GM18951 (cell line): ENCODE results near the gene ALK.
"Not testable (repeated sequence)": the region's sequence is repeated elsewhere in the genome, so short reads cannot be mapped to it uniquely, and the experiment has no call there.

ENCODE experiments used
- POLR2A ChIP-seq: IDR thresholded peaks from 4 replicates; pipeline ENCODE4 v1.6.1; 2011; ENCODE audit warnings: mild to moderate bottlenecking; ENCODE audit not compliant: insufficient read length, insufficient read depth; ENCODE audit errors: extremely low read depth
- in situ Hi-C: fragments of 300-500 bp; cut with MboI; formaldehyde crosslinking; loops from one replicate; pipeline ENCODE4 v1.12.0; 2022; ENCODE audit warnings: low sequenced_read_pairs, mixed read lengths, inconsistent platforms; ENCODE audit not compliant: unreplicated experiment

The ALK gene

GRCh38 chr2:29253026-29253425 is 668.4 kb downstream of the ALK start:
- in situ Hi-C loops = no loop called here
- TF ChIP-seq POLR2A = no peak

- no peak for TF ChIP-seq POLR2A
- in situ Hi-C loops = no loop called here
Observed at GRCh38 chr2:29251406-29251805, 670.0 kb downstream of the ALK start.

- in situ Hi-C loops = no loop called here
- no peak for TF ChIP-seq POLR2A
Observed at GRCh38 chr2:29250977-29251376, 670.4 kb downstream of the ALK start.

DNA sequence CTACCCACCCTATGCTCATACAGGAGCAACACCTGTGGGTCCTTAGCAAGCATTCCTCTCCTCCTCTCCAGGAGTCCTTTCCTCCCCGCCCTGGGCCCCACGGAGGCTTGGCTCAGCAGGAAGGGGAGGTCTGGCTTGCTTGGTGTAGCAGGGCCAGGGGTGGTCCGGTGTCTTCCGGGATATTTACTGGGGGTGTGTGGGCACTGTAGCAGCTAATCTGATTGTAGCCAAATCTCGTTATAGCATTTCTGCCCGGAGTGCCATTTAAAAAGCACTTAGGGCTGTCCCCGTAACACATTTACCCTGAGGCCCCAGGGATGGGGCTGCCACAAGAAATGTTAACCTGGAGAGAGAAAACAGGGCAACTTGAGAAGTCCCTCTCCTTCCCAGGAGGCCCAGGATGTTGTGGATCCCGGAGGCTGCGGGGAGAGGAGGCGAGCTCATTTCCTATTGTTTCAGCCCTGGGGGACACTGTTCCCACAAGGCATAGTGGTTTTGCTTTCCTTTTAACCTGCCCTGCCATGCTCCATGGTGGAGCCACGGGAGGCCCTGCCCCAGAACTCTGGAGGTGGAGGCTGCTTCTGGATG is 671.6 kb downstream of the ALK start:
- no peak for TF ChIP-seq POLR2A
- in situ Hi-C loops = no loop called here

DNA sequence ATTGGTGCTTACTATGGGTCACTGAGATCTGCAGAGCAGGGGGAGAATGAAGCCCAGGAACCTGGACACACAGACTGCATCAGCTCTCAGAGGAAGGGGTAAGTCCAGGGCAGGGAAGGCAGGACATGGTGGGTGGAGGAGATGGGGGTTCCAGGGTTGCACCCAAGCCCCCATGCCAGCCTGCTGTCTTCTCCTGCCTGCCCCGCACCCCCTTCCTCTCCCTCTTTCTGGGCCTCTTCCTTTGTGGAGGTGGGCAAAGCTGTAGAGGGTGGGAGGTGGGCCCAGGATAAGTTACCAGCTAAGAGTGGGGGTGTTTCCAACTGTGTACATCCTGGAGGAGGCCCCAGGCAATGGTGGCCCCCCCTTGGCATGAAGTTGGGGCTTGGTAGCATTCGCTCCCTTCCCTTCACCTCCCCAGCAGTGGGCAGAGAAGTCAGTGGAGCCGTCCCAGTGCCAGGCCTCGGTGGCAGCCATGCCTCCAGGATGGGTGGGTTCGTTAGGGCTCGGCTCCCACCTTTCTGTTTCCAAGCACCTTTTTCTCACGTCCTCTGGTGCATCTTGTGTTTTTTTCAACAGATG is 674.0 kb downstream of the ALK start:
- in situ Hi-C loops = no loop called here

GRCh38 chr2:29246383-29247300 is 674.7 kb downstream of the ALK start:
- TF ChIP-seq POLR2A = no peak
- in situ Hi-C loops = no loop called here

More for the DNA sequence above, 674.0 kb downstream of the ALK start:
- no peak for TF ChIP-seq POLR2A

GRCh38 chr2:29245742-29246382 is 675.5 kb downstream of the ALK start:
- TF ChIP-seq POLR2A = no peak
- in situ Hi-C loops = no loop called here

DNA sequence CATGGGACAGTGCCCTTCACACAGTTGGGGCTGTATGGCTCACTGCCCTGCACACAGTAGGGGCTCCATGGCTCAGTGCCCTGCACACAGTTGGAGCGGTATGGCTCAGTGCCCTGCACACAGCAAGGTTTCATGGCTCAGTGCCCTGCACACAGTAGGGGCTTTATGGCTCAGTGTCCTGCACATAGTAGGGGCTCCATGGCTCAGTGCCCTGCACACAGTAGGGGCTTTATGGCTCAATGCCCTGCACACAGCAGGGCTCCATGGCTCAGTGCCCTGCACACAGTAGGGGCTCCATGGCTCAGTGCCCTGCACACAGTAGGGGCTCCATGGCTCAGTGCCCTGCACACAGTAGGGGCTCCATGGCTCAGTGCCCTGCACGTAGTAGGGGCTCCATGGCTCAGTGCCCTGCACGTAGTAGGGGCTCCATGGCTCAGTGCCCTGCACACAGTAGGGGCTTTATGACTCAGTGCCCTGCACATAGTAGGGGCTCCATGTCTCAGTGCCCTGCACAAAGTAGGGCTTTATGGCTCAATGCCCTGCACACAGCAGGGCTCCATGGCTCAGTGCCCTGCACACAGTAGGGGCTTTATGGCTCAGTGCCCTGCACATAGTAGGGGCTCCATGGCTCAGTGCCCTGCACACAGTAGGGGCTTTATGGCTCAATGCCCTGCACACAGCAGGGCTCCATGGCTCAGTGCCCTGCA is 676.2 kb downstream of the ALK start:
- in situ Hi-C loops = not testable (repeated sequence)

GRCh38 chr2:29242621-29243375 is 678.6 kb downstream of the ALK start:
- in situ Hi-C loops = no loop called here
- no peak for TF ChIP-seq POLR2A

GRCh38 chr2:29241955-29242565 is 679.3 kb downstream of the ALK start:
- TF ChIP-seq POLR2A = no peak
- in situ Hi-C loops = no loop called here

DNA sequence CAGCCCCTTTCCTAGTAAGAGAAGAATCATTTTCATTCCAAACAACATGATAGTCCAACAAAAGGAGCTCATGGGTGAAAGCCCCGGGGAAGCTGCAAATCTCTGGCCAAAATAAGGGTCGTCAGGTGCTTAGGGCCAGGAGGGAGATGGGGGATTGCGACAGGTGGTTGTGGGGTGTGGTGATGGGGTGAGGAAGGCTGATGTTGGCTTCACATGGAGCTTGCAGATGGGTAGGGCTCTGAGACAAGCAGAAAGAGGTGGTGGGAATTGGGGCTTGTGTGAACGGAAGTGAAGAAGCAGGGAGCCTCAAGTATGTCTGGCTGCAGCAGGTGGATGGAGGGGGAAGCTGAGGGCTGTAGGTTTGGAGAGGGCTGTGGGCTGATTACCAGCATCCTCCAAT is 680.0 kb downstream of the ALK start:
- in situ Hi-C loops = no loop called here
- TF ChIP-seq POLR2A = no peak

- in situ Hi-C loops = no loop called here
- no peak for TF ChIP-seq POLR2A
Observed at GRCh38 chr2:29240601-29241000, 680.8 kb downstream of the ALK start.
